Dermis blood vessel endothelial cell (primary cell): Measurements from ENCODE around the gene MND1. TPM values are rescaled to one million over a fixed set of nuclear protein-coding genes. Genes with fewer than 3 reads are reported as not detected.

Source experiments
- DNase-seq: peaks from one replicate; pipeline ENCODE4 v3.0.0; 2010
- total RNA-seq: library from RNA; depleted of rRNA; stranded (reverse); fragments of >200 nt; gene quantifications from 2 replicates; pipeline ENCODE4 v1.2.3, GENCODE V29; 2014

Gene MND1
- total RNA-seq, 1 donor from 2014 or later = 2.4 TPM

GRCh38 chr4:153346563-153346962, 2.1 kb downstream of the MND1 start:
- DNase-seq = no peak

- DNase-seq = no peak
Measured at GRCh38 chr4:153347117-153347516, 2.6 kb downstream of the MND1 start.

DNA sequence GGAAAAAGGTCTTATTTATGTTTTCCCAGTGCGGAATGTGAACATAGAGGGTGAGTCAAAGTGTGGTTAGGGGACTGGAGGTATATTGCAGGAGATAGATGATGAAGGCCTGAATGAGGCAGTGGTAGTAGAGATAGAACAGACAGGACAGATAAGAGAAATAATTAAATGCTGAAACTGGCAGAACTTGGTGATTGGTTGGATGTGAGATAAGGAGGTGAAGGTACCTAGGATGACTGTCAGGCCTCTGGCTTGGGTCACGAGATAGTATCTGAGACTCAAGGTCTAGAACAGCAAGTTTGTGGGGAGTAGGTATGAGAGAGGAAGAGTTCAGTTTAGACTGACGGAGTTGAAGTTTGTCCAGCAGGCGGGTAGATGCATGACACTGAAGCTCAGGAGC, 3.5 kb downstream of the MND1 start:
- DNase-seq = no peak

DNA sequence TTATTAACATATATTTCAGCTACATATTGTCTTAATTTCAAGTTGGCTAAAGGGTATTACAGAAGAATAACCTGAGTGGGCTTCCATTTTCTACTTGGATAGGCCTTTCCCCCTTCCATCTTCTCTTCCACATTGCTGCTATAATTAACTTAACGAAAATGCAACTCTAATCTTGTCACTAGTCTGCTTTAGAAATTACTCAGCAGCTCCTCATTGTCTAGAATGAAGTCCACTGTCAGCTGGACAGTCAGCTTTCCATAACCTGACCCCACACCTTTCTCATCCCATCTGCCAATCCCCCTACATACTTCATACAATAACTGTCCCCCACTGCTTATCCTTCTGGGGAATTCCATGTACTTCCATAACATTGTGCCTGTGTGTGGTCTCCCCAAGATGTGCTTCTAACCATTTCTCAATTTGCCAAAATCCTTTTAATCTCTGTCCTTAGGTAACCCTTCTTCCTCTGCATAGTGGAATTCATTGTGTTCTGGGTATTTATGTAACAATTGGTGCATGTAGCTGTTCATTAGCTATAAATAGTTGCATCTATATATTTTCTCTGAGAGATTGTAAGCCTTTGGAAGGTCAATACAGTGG, 4.8 kb downstream of the MND1 start:
- DNase-seq = no peak

DNA sequence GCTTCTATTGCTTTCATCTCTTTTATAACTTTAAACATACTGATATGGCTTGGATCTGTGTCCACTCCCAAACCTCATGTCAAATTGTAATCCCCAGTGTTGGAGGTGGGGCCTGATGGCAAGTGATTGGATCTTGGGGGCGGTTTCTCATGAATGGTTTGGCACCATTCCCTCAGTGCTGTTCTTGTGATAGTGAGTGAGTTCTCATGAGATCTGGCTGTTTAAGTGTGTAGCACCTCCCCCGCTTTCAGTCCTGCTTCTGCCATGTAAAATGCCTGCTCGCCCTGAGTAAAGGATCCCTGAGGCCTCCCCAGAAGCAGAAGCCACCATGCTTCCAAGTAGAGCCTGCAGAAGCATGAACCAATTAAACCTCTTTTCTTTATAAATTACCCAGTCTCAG, 17.7 kb downstream of the MND1 start:
- DNase-seq = no peak

DNA sequence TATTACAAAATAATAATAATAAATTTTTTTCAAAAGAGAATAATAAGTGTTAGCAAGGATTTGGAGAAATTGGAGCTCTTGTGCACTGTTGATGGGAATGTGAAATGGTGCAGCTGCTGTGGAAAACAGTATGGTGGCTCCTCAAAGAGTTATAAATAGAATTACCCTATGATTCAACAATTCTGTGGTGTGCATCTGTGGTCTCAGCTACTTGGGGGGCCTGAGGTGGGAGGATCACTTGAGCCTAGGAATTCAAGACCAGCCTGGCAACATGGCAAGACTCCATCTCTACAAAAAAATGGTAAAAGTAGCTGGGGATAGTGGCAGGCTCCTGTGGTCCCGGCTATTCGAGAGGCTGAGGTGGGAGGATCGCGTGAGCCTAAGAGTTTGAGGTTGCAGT, 19.6 kb downstream of the MND1 start:
- DNase-seq = no peak

DNA sequence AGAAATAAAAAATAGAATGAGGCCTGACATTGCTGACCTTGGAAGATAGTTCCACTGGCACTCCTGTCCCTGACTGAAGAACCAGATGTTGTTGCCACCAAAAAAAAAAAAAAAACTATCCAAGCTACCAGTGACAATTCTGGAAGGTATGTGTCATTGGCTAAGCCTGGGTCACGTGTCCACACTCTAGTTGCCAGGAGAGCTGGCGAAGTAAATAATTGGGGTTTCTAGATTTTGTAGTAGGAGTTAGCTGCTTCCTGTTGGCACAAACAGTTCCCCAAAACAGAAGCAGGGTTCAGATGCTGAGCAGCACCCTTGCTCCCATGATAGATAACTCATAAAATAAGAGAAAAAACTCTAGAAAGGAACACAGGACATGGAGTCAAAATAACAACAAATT, 20.5 kb downstream of the MND1 start:
- DNase-seq = no peak

- DNase-seq = no peak
Measured at GRCh38 chr4:153366486-153366885, 22.0 kb downstream of the MND1 start.

DNA sequence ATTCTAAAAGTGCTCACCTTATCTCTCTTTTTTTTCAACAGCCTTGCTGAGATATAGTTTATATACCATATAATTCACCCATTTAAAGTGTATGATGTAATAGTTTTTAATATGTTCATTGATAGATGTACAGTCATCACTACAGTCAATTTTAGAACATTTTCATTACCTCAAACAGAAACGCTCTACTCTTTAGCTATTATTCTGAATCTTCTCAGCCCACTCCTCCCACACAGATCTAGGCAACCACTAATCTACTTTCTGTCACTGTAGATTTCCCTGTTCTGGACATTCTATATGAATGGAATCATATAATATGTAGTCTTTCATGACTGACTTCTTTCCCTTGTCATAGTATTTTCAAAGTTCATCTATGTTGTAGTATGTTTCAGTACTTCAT, 22.6 kb downstream of the MND1 start:
- DNase-seq = no peak

DNA sequence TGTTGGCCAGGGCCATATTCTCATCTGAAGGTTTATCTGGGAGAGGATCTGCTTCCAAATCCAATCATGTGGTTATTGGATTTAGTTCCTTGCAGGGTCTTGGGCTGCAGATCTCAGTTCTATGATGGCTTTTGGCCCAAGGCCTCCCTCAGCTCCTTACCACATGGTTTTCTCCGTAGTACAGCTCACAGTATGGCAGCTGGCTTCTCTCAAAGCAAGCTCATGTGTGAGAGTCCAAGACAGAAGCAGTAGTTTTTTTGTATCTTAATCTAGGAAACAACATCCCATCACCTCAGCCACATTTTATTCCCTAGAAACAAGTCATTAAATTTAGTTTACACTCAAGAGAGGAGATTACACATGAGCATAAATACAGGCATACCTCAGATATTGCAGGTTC, 24.5 kb downstream of the MND1 start:
- DNase-seq = no peak

DNA sequence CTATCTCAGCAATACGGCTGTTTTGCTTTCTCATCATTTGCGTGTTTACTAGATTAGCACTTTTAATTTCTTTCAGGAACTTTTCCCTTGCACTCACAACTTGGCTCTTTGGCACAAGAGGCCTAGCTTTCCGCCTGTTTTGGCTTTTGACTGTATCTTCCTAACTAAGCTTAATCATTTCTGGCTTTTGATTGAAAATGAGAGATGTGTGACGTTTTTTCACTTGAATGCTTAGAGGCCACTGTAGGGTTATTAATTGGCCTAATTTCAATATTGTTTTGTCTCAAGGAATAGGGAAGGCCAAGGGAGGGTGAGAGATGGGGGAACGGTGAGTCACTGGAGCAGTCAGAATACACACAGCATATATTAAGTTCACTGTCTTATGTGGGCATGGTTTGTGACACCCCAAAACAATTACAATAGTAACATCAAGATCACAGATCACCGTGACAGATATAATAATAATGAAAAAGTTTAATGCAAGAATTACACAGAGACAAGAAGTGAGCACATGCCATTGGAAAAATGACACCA, 27.3 kb downstream of the MND1 start:
- DNase-seq = no peak

- no peak for DNase-seq
Measured at GRCh38 chr4:153372967-153373562, 28.6 kb downstream of the MND1 start.

GRCh38 chr4:153374442-153374841, 30.0 kb downstream of the MND1 start:
- no peak for DNase-seq

- no peak for DNase-seq
Measured at GRCh38 chr4:153375303-153375702, 30.8 kb downstream of the MND1 start.

GRCh38 chr4:153383131-153383530, 38.6 kb downstream of the MND1 start:
- peak; percentile 54 for DNase-seq

- no peak for DNase-seq
Measured at GRCh38 chr4:153384160-153384559, 39.7 kb downstream of the MND1 start.

DNA sequence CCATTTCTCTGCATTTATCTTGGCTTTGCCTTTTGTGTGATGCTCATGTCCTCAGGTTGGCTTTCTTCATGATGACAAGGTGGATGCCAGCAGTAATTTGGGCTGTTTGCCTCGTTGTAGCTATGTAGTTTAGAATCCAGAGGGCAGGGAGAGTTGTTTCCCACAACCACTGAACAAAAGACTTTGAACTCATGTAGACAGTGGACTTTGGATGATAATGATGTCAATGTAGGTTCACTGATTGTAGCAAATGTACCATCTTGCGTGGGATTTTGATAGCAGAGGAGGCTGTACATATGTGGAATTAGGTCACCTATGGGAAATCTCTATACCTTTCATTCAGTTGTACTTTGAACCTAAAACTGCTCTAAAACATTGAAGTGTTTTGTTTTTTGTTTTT, 41.3 kb downstream of the MND1 start:
- no peak for DNase-seq

GRCh38 chr4:153387981-153388380, 43.5 kb downstream of the MND1 start:
- DNase-seq = no peak

- DNase-seq = no peak
Measured at GRCh38 chr4:153393397-153393796, 48.9 kb downstream of the MND1 start.

- DNase-seq = no peak
Measured at GRCh38 chr4:153394945-153395344, 50.5 kb downstream of the MND1 start.

- DNase-seq = no peak
Measured at GRCh38 chr4:153398713-153399112, 54.2 kb downstream of the MND1 start.

DNA sequence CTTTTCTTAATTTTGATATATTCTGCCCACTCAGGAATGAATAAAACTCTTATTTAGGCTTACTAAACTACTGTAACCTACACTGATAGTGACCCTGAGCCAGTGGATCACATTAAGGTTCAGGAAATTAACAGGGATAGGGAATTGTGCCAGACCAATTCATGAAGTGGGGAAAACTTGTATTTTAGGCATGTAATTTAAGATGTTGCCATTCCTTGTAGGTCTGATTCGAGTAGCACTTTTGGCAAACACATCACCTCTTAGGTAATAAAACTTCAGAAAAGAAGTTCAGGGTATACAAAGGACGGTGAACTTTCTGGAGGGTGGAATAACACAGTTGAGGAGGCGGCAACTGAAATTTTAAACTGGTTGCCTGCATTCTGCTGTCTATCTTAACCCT, 54.9 kb downstream of the MND1 start:
- DNase-seq = no peak

DNA sequence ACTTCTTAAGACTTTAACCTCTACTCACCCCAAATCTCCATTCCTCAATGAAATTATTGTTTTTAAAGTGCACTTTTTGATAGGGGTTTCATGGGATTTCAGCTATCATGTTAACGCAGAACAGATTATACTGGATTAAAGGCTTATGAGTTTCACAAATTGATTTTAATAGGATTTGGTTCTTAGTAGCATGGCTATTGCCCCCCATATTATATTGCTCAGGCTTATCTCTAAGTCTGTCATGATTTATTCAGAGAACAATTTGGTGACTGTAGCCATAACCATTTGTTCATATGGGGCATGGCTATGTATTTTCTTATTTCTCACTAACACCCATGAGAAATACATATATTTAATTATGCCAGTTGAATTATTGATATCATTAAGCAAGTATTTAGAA, 57.0 kb downstream of the MND1 start:
- DNase-seq = no peak

- no peak for DNase-seq
Measured at GRCh38 chr4:153402366-153402765, 57.9 kb downstream of the MND1 start.

GRCh38 chr4:153403726-153404125, 59.2 kb downstream of the MND1 start:
- DNase-seq = no peak
